ENCODE results near the gene GPRIN3.

The GPRIN3 gene

DNA sequence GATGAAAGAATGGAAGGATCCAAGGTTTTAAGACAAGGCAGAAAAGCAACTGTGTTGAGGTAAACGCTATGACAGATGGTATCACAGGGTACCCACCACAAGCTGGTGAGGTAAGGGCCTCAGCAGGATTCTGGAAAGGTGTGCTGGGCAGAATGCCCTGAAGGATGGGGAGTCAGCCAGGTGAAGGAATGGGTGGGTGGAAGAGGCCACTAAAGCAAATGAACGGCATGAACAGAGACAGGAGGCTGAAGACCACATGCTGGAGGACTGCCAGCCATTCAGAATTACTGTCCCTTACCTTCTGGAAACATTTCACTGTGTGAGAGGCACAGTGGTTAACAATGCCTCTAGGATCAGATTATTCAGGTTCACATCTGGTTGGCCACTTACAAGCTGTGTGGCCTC, 23.6 kb downstream of the GPRIN3 start:
- TF ChIP-seq, protein P1, sequence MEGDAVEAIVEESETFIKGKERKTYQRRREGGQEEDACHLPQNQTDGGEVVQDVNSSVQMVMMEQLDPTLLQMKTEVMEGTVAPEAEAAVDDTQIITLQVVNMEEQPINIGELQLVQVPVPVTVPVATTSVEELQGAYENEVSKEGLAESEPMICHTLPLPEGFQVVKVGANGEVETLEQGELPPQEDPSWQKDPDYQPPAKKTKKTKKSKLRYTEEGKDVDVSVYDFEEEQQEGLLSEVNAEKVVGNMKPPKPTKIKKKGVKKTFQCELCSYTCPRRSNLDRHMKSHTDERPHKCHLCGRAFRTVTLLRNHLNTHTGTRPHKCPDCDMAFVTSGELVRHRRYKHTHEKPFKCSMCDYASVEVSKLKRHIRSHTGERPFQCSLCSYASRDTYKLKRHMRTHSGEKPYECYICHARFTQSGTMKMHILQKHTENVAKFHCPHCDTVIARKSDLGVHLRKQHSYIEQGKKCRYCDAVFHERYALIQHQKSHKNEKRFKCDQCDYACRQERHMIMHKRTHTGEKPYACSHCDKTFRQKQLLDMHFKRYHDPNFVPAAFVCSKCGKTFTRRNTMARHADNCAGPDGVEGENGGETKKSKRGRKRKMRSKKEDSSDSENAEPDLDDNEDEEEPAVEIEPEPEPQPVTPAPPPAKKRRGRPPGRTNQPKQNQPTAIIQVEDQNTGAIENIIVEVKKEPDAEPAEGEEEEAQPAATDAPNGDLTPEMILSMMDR (IDR thresholded peaks at IDR 0.05; ENCODE audit: control insufficient read depth, insufficient read depth, low read depth, low read length, missing control alignments), result no peak
- no peak overlapping the region for H3K4me3 ChIP-seq (ENCODE audit: control insufficient read depth, low read depth, low read length)
- DNase-seq (ENCODE audit: low read depth), result no peak

DNA sequence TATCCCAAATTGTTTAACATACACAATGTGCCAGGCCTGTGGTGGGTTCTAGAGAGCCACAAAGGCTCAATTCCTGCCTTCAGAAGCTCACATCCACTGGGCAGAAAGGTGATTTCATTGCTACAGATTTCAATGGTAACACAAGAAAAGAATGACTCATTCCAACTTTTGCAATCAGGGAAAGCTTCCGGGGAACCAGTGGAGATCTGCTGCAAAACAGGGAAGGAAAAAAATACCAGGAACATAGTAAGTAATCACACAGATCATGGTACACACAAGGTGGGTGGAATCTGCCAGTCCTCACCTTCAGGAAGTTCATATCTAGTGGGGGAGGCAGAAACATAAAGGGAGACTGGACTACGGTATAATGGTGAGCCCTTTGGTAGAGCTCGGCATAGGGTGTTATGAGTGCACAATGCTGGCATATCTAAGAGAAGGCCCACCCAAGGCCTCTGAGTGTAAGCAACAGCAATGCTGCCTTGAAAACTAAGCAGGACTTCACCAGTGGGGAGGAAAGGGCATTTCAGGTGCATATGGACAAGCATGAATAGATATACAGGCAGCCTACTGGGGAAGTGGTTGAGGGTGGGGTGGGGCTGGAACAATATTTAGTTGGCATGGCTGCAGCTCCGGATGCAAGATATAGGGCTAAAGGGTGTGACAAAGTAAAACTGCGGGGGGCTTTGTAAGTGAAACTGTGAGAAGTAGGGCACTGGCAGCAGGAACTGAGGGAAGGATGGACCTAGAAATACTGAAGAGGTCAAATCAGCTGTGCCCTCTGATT, 24.2 kb downstream of the GPRIN3 start:
- no peak overlapping the region for H3K4me3 ChIP-seq (ENCODE audit: control insufficient read depth, low read depth, low read length)
- no peak for DNase-seq (ENCODE audit: low read depth)
- TF ChIP-seq, protein P1 (IDR thresholded peaks at IDR 0.05; ENCODE audit: control insufficient read depth, insufficient read depth, low read depth, low read length, missing control alignments), result no peak

DNA sequence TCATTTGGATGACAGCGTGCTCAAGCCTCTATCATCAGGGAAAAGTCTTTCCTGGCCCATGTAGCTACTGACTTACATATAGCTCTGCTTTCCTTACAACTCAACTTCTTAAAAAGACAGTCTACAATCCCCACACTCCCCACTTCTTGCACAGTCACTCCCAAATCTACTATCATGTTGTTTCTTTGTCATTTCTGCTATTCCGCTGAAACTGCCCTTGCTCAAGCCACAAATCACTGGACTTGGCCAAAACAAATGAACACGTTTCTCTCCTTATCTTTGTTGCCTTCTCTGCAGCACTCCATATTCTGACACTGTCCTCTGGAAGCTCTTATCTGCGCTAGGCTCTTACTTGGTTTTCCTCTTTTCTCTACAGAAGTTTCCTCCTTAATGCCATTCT, 28.2 kb downstream of the GPRIN3 start:
- no peak for DNase-seq (ENCODE audit: low read depth)
- TF ChIP-seq, protein P1 (IDR thresholded peaks at IDR 0.05; ENCODE audit: control insufficient read depth, insufficient read depth, low read depth, low read length, missing control alignments), result no peak
- H3K4me3 ChIP-seq (ENCODE audit: control insufficient read depth, low read depth, low read length), result no peak overlapping the region

DNA sequence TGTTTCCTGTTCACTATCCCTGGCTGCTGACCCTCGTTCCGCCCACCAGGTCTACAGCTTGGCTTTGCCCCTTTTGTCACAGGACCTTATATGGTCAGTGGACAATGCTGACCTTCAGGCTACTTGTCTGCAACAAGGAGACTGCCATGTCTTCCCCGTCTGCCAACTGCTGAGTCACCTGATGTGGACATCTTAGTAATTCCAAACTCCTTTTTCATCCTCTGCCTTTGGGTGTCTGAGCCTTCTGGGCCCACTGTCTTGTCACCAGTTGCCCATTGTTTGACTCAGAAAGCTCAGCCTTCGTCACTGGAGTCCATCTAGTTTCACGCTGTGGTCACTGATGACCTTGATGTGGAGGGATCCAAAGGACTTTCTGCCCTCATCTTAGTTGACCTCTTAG, 30.2 kb downstream of the GPRIN3 start:
- TF ChIP-seq, protein P1 (IDR thresholded peaks at IDR 0.05; ENCODE audit: control insufficient read depth, insufficient read depth, low read depth, low read length, missing control alignments), result no peak
- no peak for DNase-seq (ENCODE audit: low read depth)

DNA sequence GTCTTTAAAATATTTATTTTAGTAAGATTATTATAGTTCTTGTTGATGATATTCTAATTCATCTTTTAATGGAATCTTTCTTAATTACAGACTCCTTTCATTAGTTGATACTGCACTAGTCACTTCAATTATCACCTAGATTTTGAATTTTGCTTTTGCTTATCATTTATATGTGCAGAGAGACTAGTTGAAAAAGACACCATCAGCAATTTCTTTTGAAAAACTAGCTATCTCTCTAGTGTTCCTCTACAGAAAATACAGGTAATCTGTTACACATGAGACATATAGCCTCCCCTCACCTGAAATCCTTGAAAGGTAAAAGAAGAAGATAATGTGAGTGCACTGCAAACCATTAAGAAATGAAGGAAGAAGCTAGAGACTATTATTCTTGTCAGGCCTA, 31.3 kb downstream of the GPRIN3 start:
- TF ChIP-seq, protein P1 (IDR thresholded peaks at IDR 0.05; ENCODE audit: control insufficient read depth, insufficient read depth, low read depth, low read length, missing control alignments), result no peak
- DNase-seq (ENCODE audit: low read depth), result no peak
- no peak overlapping the region for H3K4me3 ChIP-seq (ENCODE audit: control insufficient read depth, low read depth, low read length)

More for the DNA sequence above, 30.2 kb downstream of the GPRIN3 start:
- H3K4me3 ChIP-seq (ENCODE audit: control insufficient read depth, low read depth, low read length), result no peak overlapping the region

DNA sequence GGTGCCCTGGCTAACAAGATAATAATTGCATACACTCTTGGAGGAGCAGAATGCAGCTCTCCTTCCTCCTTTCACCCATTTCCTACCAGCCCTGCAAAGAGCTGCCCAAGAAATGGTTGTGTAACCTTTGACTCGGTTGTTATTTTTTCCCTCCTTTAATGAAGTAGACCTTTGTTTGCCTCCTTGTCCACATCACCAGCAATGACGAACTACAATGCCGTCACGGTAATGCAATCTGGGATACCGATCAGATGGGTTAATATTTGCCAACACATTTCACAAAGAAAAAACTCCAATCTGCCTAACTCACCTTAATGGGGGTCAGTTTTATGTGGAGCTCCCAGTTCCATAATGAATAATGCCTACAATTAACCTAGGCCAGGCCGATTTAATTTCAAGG, 32.0 kb downstream of the GPRIN3 start:
- TF ChIP-seq, protein P1 (IDR thresholded peaks at IDR 0.05; ENCODE audit: control insufficient read depth, insufficient read depth, low read depth, low read length, missing control alignments), result no peak
- H3K4me3 ChIP-seq (ENCODE audit: control insufficient read depth, low read depth, low read length), result no peak overlapping the region
- DNase-seq (ENCODE audit: low read depth), result no peak
